GM23338 (cell line): Measurements from ENCODE around the gene NNAT. TPM values are rescaled to one million over a fixed set of nuclear protein-coding genes. Genes with fewer than 3 reads are reported as not detected.

ENCODE experiments used
- ATAC-seq: fragments of 200-7000 bp; cut with Tn5 transposase; 3 replicates; pipeline ENCODE4 v1.9.1; 2020
- DNase-seq: peaks from one replicate; pipeline ENCODE4 v3.0.0-alpha.2; 2015; ENCODE audit warnings: low spot score
- H2AFZ ChIP-seq: fragments of 200-600 bp; sonication (generic); 2 replicates; pipeline ENCODE4 v1.8.0; 2016; ENCODE audit warnings: antibody characterized with exemption, mild to moderate bottlenecking, moderate library complexity
- H3F3A ChIP-seq: fragments of 200-600 bp; sonication (generic); replicated peaks from 2 replicates; pipeline ENCODE4 v1.8.0; 2017; ENCODE audit warnings: antibody characterized with exemption, mixed run types, low read depth
- H3K27ac ChIP-seq: fragments of 200-600 bp; sonication (generic); 2 replicates; pipeline ENCODE4 v1.6.1; 2016; ENCODE audit warnings: low read depth
- H3K27me3 ChIP-seq: fragments of 200-600 bp; sonication (generic); 2 replicates; pipeline ENCODE4 v1.8.0; 2016; ENCODE audit warnings: mild to moderate bottlenecking, mixed run types, moderate library complexity; ENCODE audit not compliant: insufficient read depth
- H3K36me3 ChIP-seq: fragments of 200-600 bp; sonication (generic); 2 replicates; pipeline ENCODE4 v1.8.0; 2016; ENCODE audit warnings: mild to moderate bottlenecking; ENCODE audit not compliant: insufficient read depth
- H3K4me1 ChIP-seq: fragments of 200-600 bp; sonication (generic); 2 replicates; pipeline ENCODE4 v1.8.0; 2016; ENCODE audit warnings: mild to moderate bottlenecking, moderate library complexity; ENCODE audit not compliant: insufficient read depth
- H3K4me2 ChIP-seq: fragments of 200-600 bp; sonication (generic); 2 replicates; pipeline ENCODE4 v1.7.1; 2017; ENCODE audit warnings: mixed run types
- H3K4me3 ChIP-seq: fragments of 200-600 bp; sonication (generic); 2 replicates; pipeline ENCODE4 v1.6.1; 2016; ENCODE audit warnings: mixed run types
- H3K79me2 ChIP-seq: fragments of 200-600 bp; sonication (generic); replicated peaks from 2 replicates; pipeline ENCODE4 v1.8.0; 2017; ENCODE audit warnings: mild to moderate bottlenecking; ENCODE audit not compliant: insufficient read depth
- H3K9me2 ChIP-seq: fragments of 200-600 bp; sonication (generic); 2 replicates; pipeline ENCODE4 v1.8.0; 2017; ENCODE audit not compliant: insufficient read depth
- H4K20me1 ChIP-seq: fragments of 200-600 bp; sonication (generic); replicated peaks from 2 replicates; pipeline ENCODE4 v1.8.0; 2017; ENCODE audit warnings: mild to moderate bottlenecking; ENCODE audit not compliant: insufficient read depth
- H3K27ac Mint-ChIP-seq: 2 replicates; pipeline ENCODE4 v1.8.0; 2020; ENCODE audit warnings: inconsistent platforms, mild to moderate bottlenecking, moderate library complexity, mixed read lengths
- H3K27me3 Mint-ChIP-seq: 3 replicates; pipeline ENCODE4 v1.8.0; 2022; ENCODE audit warnings: low read depth, mild to moderate bottlenecking, moderate library complexity, mixed read lengths, inconsistent platforms; ENCODE audit not compliant: insufficient read depth, poor library complexity
- H3K36me3 Mint-ChIP-seq: 3 replicates; pipeline ENCODE4 v1.8.0; 2021; ENCODE audit warnings: low read depth, mild to moderate bottlenecking, inconsistent platforms, moderate library complexity, mixed read lengths
- H3K4me1 Mint-ChIP-seq: 3 replicates; pipeline ENCODE4 v1.8.0; 2020; ENCODE audit warnings: mild to moderate bottlenecking, inconsistent platforms, mixed read lengths
- H3K4me3 Mint-ChIP-seq: 3 replicates; pipeline ENCODE4 v1.8.0; 2021; ENCODE audit warnings: moderate library complexity, mild to moderate bottlenecking, inconsistent platforms, mixed read lengths
- H3K9me3 Mint-ChIP-seq: 3 replicates; pipeline ENCODE4 v1.8.0; 2020; ENCODE audit warnings: moderate library complexity, mild to moderate bottlenecking, inconsistent platforms, mixed read lengths
- CREB1 ChIP-seq: fragments of 250-450 bp; sonication (Bioruptor Pico); IDR thresholded peaks from 2 replicates; pipeline ENCODE4 v1.5.0; 2020; ENCODE audit warnings: low read depth, mild to moderate bottlenecking, moderate library complexity
- CTCF ChIP-seq, 2 experiments: fragments of 200-600 bp in 1 of 2; sonication (generic) in 1 of 2; conservative IDR thresholded peaks; 2 replicates each; pipeline versions ENCODE4 v1.5.1 to v1.6.1; 2016 to 2017; ENCODE audit warnings: antibody characterized with exemption in 2 of 2, low read depth in 2 of 2, mild to moderate bottlenecking in 2 of 2, moderate library complexity in 1 of 2
- ETS1 ChIP-seq: IDR thresholded peaks from 2 replicates; pipeline ENCODE4 v1.6.1; 2016; ENCODE audit warnings: antibody characterized with exemption
- EZH2 ChIP-seq: fragments of 200-600 bp; sonication (generic); IDR thresholded peaks from one replicate; pipeline ENCODE4 v1.8.0; 2017; ENCODE audit warnings: antibody characterized with exemption, mild to moderate bottlenecking, low read depth; ENCODE audit not compliant: unreplicated experiment
- EZH2phosphoT487 ChIP-seq: fragments of 200-600 bp; sonication (generic); IDR thresholded peaks from one replicate; pipeline ENCODE4 v1.8.1; 2018; ENCODE audit warnings: antibody characterized with exemption; ENCODE audit not compliant: unreplicated experiment
- JUNB ChIP-seq: IDR thresholded peaks from one replicate; pipeline ENCODE4 v1.6.1; 2016; ENCODE audit warnings: antibody characterized with exemption; ENCODE audit not compliant: unreplicated experiment
- POLR2AphosphoS5 ChIP-seq: IDR thresholded peaks from 2 replicates; pipeline ENCODE4 v1.6.1; 2016; ENCODE audit warnings: antibody characterized with exemption, low read depth
- REST ChIP-seq: IDR thresholded peaks from one replicate; pipeline ENCODE4 v1.6.1; 2018; ENCODE audit warnings: antibody characterized with exemption; ENCODE audit not compliant: unreplicated experiment
- STAT1 ChIP-seq: IDR thresholded peaks from one replicate; pipeline ENCODE4 v1.6.1; 2016; ENCODE audit warnings: antibody characterized with exemption; ENCODE audit not compliant: unreplicated experiment
- ZNF114 ChIP-seq: fragments of 250-450 bp; sonication (Bioruptor Pico); IDR thresholded peaks from 2 replicates; pipeline ENCODE4 v1.5.0; 2020; ENCODE audit warnings: mild to moderate bottlenecking, moderate library complexity
- ZNF331 ChIP-seq: fragments of 250-450 bp; sonication (Bioruptor Pico); IDR thresholded peaks from 2 replicates; pipeline ENCODE4 v1.5.0; 2020; ENCODE audit warnings: low read depth, mild to moderate bottlenecking, moderate library complexity
- ZNF462 ChIP-seq: fragments of 250-450 bp; sonication (Bioruptor Pico); IDR thresholded peaks from 2 replicates; pipeline ENCODE4 v1.5.0; 2020; ENCODE audit warnings: mild to moderate bottlenecking, moderate library complexity
- polyA plus RNA-seq: library from polyadenylated mRNA; unstranded; fragments of >200 nt; fragmentation: Nextera tagmentation; extraction: Ambion mirVana; gene quantifications from 2 replicates; pipeline ENCODE4 v1.2.1, GENCODE V29; 2016
- total RNA-seq: library from RNA; depleted of rRNA; stranded (reverse); fragments of >200 nt; shearing (Covaris generic); gene quantifications from 2 replicates; pipeline ENCODE4 v1.2.3, GENCODE V29; 2014

The NNAT gene
- total and polyA plus RNA-seq, 2 experiments from 2014 or later, result 4.3 to 4.9 TPM

GRCh38 chr20:37525810-37526209 is 4.8 kb downstream of the NNAT start (continued):
- TF ChIP-seq ZNF462 (CRISPR knock-in tag) (no peak), POLR2AphosphoS5 (no peak), ETS1 (no peak), STAT1 (no peak), EZH2phosphoT487 (no peak), JUNB (no peak), ZNF114 (no peak), EZH2 (no peak), ZNF331 (no peak)

- H3K27ac Mint-ChIP-seq, result peak overlapping the region; percentile 91
- peak overlapping the region; percentile 84 for H3K4me3 ChIP-seq
- H3K36me3 Mint-ChIP-seq, result peaks cover 33% of the 10 kb centered on the region
- H3K4me2 ChIP-seq, result peak overlapping the region; percentile 93
- H3K9me3 Mint-ChIP-seq, result peaks cover 10% of the 10 kb centered on the region
- H4K20me1 ChIP-seq, result peaks cover 27% of the 10 kb centered on the region
- H3K4me1 ChIP-seq, result peaks cover 42% of the 10 kb centered on the region
- H3K9me2 ChIP-seq, result no peaks in the 10 kb centered on the region
- H3F3A ChIP-seq, result no peaks in the 10 kb centered on the region
- peak; percentile 93 for DNase-seq
- peak; percentile 64 for ATAC-seq
- peak overlapping the region; percentile 99 for H3K27ac ChIP-seq
- H3K4me3 Mint-ChIP-seq, result peak overlapping the region; percentile 94
- H3K79me2 ChIP-seq, result peaks cover 61% of the 10 kb centered on the region
- H3K27me3 ChIP-seq, result no peaks in the 10 kb centered on the region
- H3K36me3 ChIP-seq, result no peaks in the 10 kb centered on the region; the same call in 1 of the 2 replicates
- peaks cover 13% of the 10 kb centered on the region for H3K27me3 Mint-ChIP-seq
- H2AFZ ChIP-seq, result no peak overlapping the region
- peaks cover 53% of the 10 kb centered on the region for H3K4me1 Mint-ChIP-seq
- TF ChIP-seq REST (no peak), CREB1 (CRISPR knock-in tag) (no peak), EZH2phosphoT487 (no peak), CTCF (conservative IDR thresholded peaks at IDR 0.05; ENCODE audit: low read depth in 2 of 2) (no peak), JUNB (no peak)
Observed at GRCh38 chr20:37526238-37526838, 5.3 kb downstream of the NNAT start.
